Measurements from ENCODE around the gene SYNJ2.

Gene SYNJ2

GRCh38 chr6:157983406-157984119, 1.9 kb downstream of the SYNJ2 start:
- H3K4me1 Mint-ChIP-seq (ENCODE audit: low read depth), result peaks cover 59% of the 10 kb centered on the region
- DNase-seq, result no peak

GRCh38 chr6:157984128-157984527, 2.5 kb downstream of the SYNJ2 start:
- DNase-seq, result no peak
- Mint-ChIP-seq H3K9me3 (no peaks in the 10 kb centered on the region), H3K27ac (peak overlapping the region; percentile 57), H3K4me1 (ENCODE audit: low read depth) (peaks cover 64% of the 10 kb centered on the region), H3K27me3 (no peaks in the 10 kb centered on the region), H3K36me3 (ENCODE audit: low read depth) (peaks cover 8% of the 10 kb centered on the region), H3K4me3 (peak overlapping the region; percentile 91)

More at GRCh38 chr6:157983406-157984119, 1.9 kb downstream of the SYNJ2 start:
- H3K27ac Mint-ChIP-seq, result peak overlapping the region; percentile 71
- no peaks in the 10 kb centered on the region for H3K9me3 Mint-ChIP-seq
- H3K27me3 Mint-ChIP-seq, result no peaks in the 10 kb centered on the region
- H3K4me3 Mint-ChIP-seq, result peak overlapping the region; percentile 91
- H3K36me3 Mint-ChIP-seq (ENCODE audit: low read depth), result peaks cover 8% of the 10 kb centered on the region

GRCh38 chr6:157984686-157985225, 3.1 kb downstream of the SYNJ2 start:
- Mint-ChIP-seq H3K4me3 (peak overlapping the region; percentile 91), H3K27me3 (no peaks in the 10 kb centered on the region), H3K27ac (peak overlapping the region; percentile 57), H3K9me3 (no peaks in the 10 kb centered on the region), H3K36me3 (ENCODE audit: low read depth) (peaks cover 8% of the 10 kb centered on the region), H3K4me1 (ENCODE audit: low read depth) (peaks cover 70% of the 10 kb centered on the region)
- no peak for DNase-seq

- Mint-ChIP-seq H3K4me3 (no peak overlapping the region), H3K9me3 (no peaks in the 10 kb centered on the region), H3K36me3 (ENCODE audit: low read depth) (peaks cover 8% of the 10 kb centered on the region), H3K27ac (no peak overlapping the region), H3K4me1 (ENCODE audit: low read depth) (peaks cover 71% of the 10 kb centered on the region), H3K27me3 (no peaks in the 10 kb centered on the region)
- no peak for DNase-seq
These were observed 3.9 kb downstream of the SYNJ2 start for GRCh38 chr6:157985378-157986155.

GRCh38 chr6:157987788-157988699, 6.4 kb downstream of the SYNJ2 start:
- Mint-ChIP-seq H3K9me3 (no peaks in the 10 kb centered on the region), H3K36me3 (ENCODE audit: low read depth) (peaks cover 5% of the 10 kb centered on the region), H3K27ac (no peak overlapping the region), H3K27me3 (no peaks in the 10 kb centered on the region), H3K4me3 (no peak overlapping the region), H3K4me1 (ENCODE audit: low read depth) (peaks cover 69% of the 10 kb centered on the region)
- DNase-seq, result no peak

- no peaks in the 10 kb centered on the region for H3K27me3 Mint-ChIP-seq
These were observed 7.0 kb downstream of the SYNJ2 start for GRCh38 chr6:157988700-157989063.

GRCh38 chr6:157989541-157990289, 8.1 kb downstream of the SYNJ2 start:
- Mint-ChIP-seq H3K4me3 (peak overlapping the region; percentile 68), H3K27ac (peak overlapping the region; percentile 84), H3K27me3 (no peaks in the 10 kb centered on the region), H3K4me1 (ENCODE audit: low read depth) (peaks cover 66% of the 10 kb centered on the region), H3K9me3 (no peaks in the 10 kb centered on the region), H3K36me3 (ENCODE audit: low read depth) (peaks cover 6% of the 10 kb centered on the region)
- no peak for DNase-seq

More at GRCh38 chr6:157988700-157989063, 7.0 kb downstream of the SYNJ2 start:
- H3K27ac Mint-ChIP-seq, result no peak overlapping the region
- DNase-seq, result no peak
- H3K4me1 Mint-ChIP-seq (ENCODE audit: low read depth), result peaks cover 68% of the 10 kb centered on the region
- no peaks in the 10 kb centered on the region for H3K9me3 Mint-ChIP-seq
- H3K4me3 Mint-ChIP-seq, result no peak overlapping the region
- H3K36me3 Mint-ChIP-seq (ENCODE audit: low read depth), result peaks cover 6% of the 10 kb centered on the region

- Mint-ChIP-seq H3K4me3 (peak overlapping the region; percentile 68), H3K27me3 (no peaks in the 10 kb centered on the region), H3K36me3 (ENCODE audit: low read depth) (peaks cover 6% of the 10 kb centered on the region), H3K9me3 (no peaks in the 10 kb centered on the region), H3K4me1 (ENCODE audit: low read depth) (peaks cover 63% of the 10 kb centered on the region), H3K27ac (peak overlapping the region; percentile 84)
- DNase-seq, result peak; percentile 49
These were observed 8.8 kb downstream of the SYNJ2 start for GRCh38 chr6:157990321-157991066.

GRCh38 chr6:157991067-157991432, 9.4 kb downstream of the SYNJ2 start:
- Mint-ChIP-seq H3K27me3 (no peaks in the 10 kb centered on the region), H3K36me3 (ENCODE audit: low read depth) (peaks cover 6% of the 10 kb centered on the region), H3K27ac (peak overlapping the region; percentile 31), H3K4me3 (no peak overlapping the region), H3K4me1 (ENCODE audit: low read depth) (peaks cover 61% of the 10 kb centered on the region), H3K9me3 (no peaks in the 10 kb centered on the region)
- DNase-seq, result no peak

GRCh38 chr6:157993076-157993475, 11.4 kb downstream of the SYNJ2 start:
- H3K27ac Mint-ChIP-seq, result no peak overlapping the region

GRCh38 chr6:157994125-157994795, 12.6 kb downstream of the SYNJ2 start:
- Mint-ChIP-seq H3K4me1 (ENCODE audit: low read depth) (peaks cover 55% of the 10 kb centered on the region), H3K4me3 (no peak overlapping the region), H3K27me3 (no peaks in the 10 kb centered on the region)

More at GRCh38 chr6:157993076-157993475, 11.4 kb downstream of the SYNJ2 start:
- no peaks in the 10 kb centered on the region for H3K27me3 Mint-ChIP-seq
- no peak overlapping the region for H3K4me3 Mint-ChIP-seq
- H3K9me3 Mint-ChIP-seq, result no peaks in the 10 kb centered on the region
- no peak for DNase-seq
- peaks cover 63% of the 10 kb centered on the region for H3K4me1 Mint-ChIP-seq (ENCODE audit: low read depth)
- peaks cover 8% of the 10 kb centered on the region for H3K36me3 Mint-ChIP-seq (ENCODE audit: low read depth)

GRCh38 chr6:157995458-157995857, 13.8 kb downstream of the SYNJ2 start:
- no peaks in the 10 kb centered on the region for H3K9me3 Mint-ChIP-seq

More at GRCh38 chr6:157994125-157994795, 12.6 kb downstream of the SYNJ2 start:
- DNase-seq, result no peak
- Mint-ChIP-seq H3K36me3 (ENCODE audit: low read depth) (peaks cover 7% of the 10 kb centered on the region), H3K27ac (no peak overlapping the region), H3K9me3 (no peaks in the 10 kb centered on the region)

More at GRCh38 chr6:157995458-157995857, 13.8 kb downstream of the SYNJ2 start:
- H3K36me3 Mint-ChIP-seq (ENCODE audit: low read depth), result peaks cover 12% of the 10 kb centered on the region
- H3K27ac Mint-ChIP-seq, result no peak overlapping the region
- H3K27me3 Mint-ChIP-seq, result no peaks in the 10 kb centered on the region
- H3K4me1 Mint-ChIP-seq (ENCODE audit: low read depth), result peaks cover 45% of the 10 kb centered on the region
- H3K4me3 Mint-ChIP-seq, result no peak overlapping the region
- DNase-seq, result no peak

Data from activated T-cell treated with anti-CD3 and anti-CD28 coated beads, Interleukin-2, amount 50 U/mL, for 24 hours (primary cell).